ENCODE data around the gene MTHFD2. TPM values are rescaled to one million over a fixed set of nuclear protein-coding genes. Genes with fewer than 3 reads are reported as not detected.

MTHFD2 gene
- total RNA-seq, 1 experiment from 2014 or later = 118 TPM

DNA sequence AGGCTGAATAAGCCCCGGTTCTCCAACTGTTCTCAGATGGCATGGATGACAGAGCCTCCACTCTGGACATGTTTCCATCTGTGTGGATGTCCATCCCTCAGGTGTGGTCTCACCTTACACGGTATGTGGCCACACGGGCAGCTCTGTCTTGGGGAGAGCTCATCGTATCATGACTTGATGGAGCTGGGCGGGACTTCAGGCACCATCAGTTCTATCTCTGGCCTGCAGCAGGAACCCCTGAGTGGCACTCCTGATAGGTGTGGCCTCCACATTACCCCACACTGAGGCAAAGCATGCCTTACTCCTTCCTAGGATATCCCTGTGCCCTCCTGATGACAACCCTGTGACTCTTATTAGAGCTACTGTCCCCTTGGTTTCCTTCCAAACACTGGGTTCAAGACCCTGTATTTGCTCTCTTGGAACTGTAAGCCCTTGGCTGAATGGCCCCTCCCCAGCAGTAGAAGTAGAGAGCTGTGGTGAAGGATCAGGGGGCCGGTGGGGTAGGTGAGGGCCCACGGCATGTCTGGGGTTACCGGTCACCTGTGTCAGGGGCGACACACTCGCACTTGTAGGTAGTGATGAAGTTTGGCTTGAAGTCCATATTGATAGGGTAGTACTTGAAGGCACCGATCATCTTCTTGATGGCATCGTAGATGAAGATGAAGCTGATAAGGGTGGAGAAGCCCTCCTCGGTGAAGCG is 48.2 kb downstream of the MTHFD2 start:
- Histone ChIP-seq H3K9me3 (ENCODE audit: low read length) (no peaks in the 10 kb centered on the region), H3K27ac (ENCODE audit: low read length) (no peak overlapping the region), H3K9ac (ENCODE audit: low read length) (no peak overlapping the region), H3K4me3 (ENCODE audit: low read length) (no peak overlapping the region), H3K4me1 (ENCODE audit: insufficient read depth, low read length) (no peaks in the 10 kb centered on the region), H3K9me2 (replicated peaks; ENCODE audit: low read length) (no peaks in the 10 kb centered on the region), H3K79me2 (ENCODE audit: low read length) (no peaks in the 10 kb centered on the region), H3K36me3 (ENCODE audit: low read depth, low read length) (no peaks in the 10 kb centered on the region), H3K4me2 (ENCODE audit: low read length) (no peak overlapping the region), H2AFZ (ENCODE audit: low read length) (no peak overlapping the region), H4K20me1 (ENCODE audit: low read length) (no peaks in the 10 kb centered on the region), H3F3A (ENCODE audit: low read length, unreplicated experiment) (no peaks in the 10 kb centered on the region), H3K27me3 (ENCODE audit: low read length) (no peaks in the 10 kb centered on the region)
- ATAC-seq = no peak
- intact Hi-C loops (cut with micrococcal nuclease) = no loop called here
- TF ChIP-seq EZH2 (IDR thresholded peaks at IDR 0.05; ENCODE audit: low read length, unreplicated experiment) = no peak
- TF ChIP-seq EZH2phosphoT487 (IDR thresholded peaks at IDR 0.05; ENCODE audit: borderline replicate concordance, low read length) = no peak
- TF ChIP-seq, protein P1, sequence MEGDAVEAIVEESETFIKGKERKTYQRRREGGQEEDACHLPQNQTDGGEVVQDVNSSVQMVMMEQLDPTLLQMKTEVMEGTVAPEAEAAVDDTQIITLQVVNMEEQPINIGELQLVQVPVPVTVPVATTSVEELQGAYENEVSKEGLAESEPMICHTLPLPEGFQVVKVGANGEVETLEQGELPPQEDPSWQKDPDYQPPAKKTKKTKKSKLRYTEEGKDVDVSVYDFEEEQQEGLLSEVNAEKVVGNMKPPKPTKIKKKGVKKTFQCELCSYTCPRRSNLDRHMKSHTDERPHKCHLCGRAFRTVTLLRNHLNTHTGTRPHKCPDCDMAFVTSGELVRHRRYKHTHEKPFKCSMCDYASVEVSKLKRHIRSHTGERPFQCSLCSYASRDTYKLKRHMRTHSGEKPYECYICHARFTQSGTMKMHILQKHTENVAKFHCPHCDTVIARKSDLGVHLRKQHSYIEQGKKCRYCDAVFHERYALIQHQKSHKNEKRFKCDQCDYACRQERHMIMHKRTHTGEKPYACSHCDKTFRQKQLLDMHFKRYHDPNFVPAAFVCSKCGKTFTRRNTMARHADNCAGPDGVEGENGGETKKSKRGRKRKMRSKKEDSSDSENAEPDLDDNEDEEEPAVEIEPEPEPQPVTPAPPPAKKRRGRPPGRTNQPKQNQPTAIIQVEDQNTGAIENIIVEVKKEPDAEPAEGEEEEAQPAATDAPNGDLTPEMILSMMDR (conservative IDR thresholded peaks at IDR 0.05; ENCODE audit: low read depth, low read length) = no peak
- BruUV-seq (replicated peaks) = no TSS peak
- ChIA-PET POLR2A (ENCODE audit: unreplicated experiment) (no interaction called here), CTCF (interaction anchor here (1.1 kb wide), 1 partner anchor 194 kb away, joined by 3 read pairs; no protein-coding TSS in a partner anchor)
- DNase-seq = no peak

DNA sequence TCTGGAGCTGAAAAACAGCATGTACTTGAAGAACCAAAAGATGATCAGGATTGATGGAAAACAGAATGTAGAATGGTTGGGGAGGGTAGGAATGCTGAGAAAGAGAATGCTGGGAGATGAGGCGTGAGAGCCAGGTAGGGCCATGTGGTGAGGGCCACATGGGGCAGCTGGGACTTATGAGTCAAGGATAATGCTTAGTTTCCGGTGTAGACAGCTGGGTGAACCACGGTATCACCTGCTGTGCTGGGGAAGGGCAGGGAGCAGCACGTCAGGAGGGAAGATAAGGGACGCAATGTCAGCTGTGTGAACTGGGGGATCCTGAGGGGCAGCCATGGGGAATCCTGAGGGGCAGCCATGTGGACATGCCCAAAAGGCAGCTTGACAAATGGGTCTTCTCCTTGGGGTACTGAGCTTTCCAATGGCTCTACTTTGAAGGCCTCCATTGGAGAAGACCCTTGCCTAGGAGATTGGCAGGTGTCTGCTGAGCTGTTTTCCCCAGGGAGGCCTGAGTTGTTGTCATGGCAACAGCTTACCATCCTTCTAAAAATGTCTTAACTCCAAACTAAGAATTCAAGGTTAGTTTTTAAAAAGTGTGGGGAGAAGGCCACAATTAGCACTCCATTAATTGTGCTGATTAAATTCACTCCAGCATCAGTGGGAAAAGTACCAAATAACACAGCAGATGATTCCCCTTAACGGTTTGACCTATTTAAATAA is 51.1 kb downstream of the MTHFD2 start:
- Histone ChIP-seq H3K4me2 (ENCODE audit: low read length) (no peak overlapping the region), H4K20me1 (ENCODE audit: low read length) (no peaks in the 10 kb centered on the region), H3K27me3 (ENCODE audit: low read length) (no peaks in the 10 kb centered on the region), H3K9me2 (replicated peaks; ENCODE audit: low read length) (no peaks in the 10 kb centered on the region), H2AFZ (ENCODE audit: low read length) (no peak overlapping the region), H3K9me3 (ENCODE audit: low read length) (no peaks in the 10 kb centered on the region), H3K27ac (ENCODE audit: low read length) (no peak overlapping the region), H3F3A (ENCODE audit: low read length, unreplicated experiment) (no peaks in the 10 kb centered on the region), H3K4me3 (ENCODE audit: low read length) (no peak overlapping the region), H3K36me3 (ENCODE audit: low read depth, low read length) (no peaks in the 10 kb centered on the region), H3K4me1 (ENCODE audit: insufficient read depth, low read length) (no peaks in the 10 kb centered on the region), H3K79me2 (ENCODE audit: low read length) (no peaks in the 10 kb centered on the region), H3K9ac (ENCODE audit: low read length) (no peak overlapping the region)
- ChIA-PET CTCF (interaction anchor here (1.0 kb wide), 1 partner anchor 85 kb away, joined by 10 read pairs; no protein-coding TSS in a partner anchor), POLR2A (ENCODE audit: unreplicated experiment) (no interaction called here)
- intact Hi-C loops (cut with micrococcal nuclease) = loop anchor here (1.0 kb wide), 1 partner anchor 85 kb away; no protein-coding TSS in a partner anchor
- TF ChIP-seq, protein P1 (conservative IDR thresholded peaks at IDR 0.05; ENCODE audit: low read depth, low read length) = no peak
- TF ChIP-seq EZH2phosphoT487 (IDR thresholded peaks at IDR 0.05; ENCODE audit: borderline replicate concordance, low read length) (no peak), EZH2 (IDR thresholded peaks at IDR 0.05; ENCODE audit: low read length, unreplicated experiment) (no peak)
- no TSS peak for BruUV-seq (replicated peaks)
- ATAC-seq (no peak), DNase-seq (no peak)

Measured in PC-3 (cell line).